Liver (tissue), 9 donors: Measurements from ENCODE around the gene TOM1L2. TPM values are rescaled to one million over a fixed set of nuclear protein-coding genes. Genes with fewer than 3 reads are reported as not detected.
"Not testable (repeated sequence)": the region's sequence is repeated elsewhere in the genome, so short reads cannot be mapped to it uniquely, and the experiment has no call there.

Experiments
- DNase-seq: peaks from one replicate; pipeline ENCODE4 v3.0.0-alpha.2; 2017; ENCODE audit warnings: low spot score
- H3K27ac ChIP-seq, 2 donors: one replicate each; pipeline ENCODE4 v1.7.0; 2013; ENCODE audit warnings: inconsistent platforms in 2 of 2, low read length in 2 of 2, control low read depth in 1 of 2, low read depth in 1 of 2, mild to moderate bottlenecking in 1 of 2
- H3K27me3 ChIP-seq, 4 donors: one replicate each; pipeline versions ENCODE4 v1.6.1 to v1.7.0; 2013; ENCODE audit warnings: low read length in 3 of 4, inconsistent platforms in 1 of 4, mild to moderate bottlenecking in 1 of 4, moderate library complexity in 1 of 4; ENCODE audit not compliant: control insufficient read depth in 4 of 4, insufficient read depth in 4 of 4
- H3K36me3 ChIP-seq, 4 donors: one replicate each; pipeline versions ENCODE4 v1.6.1 to v1.7.0; 2013; ENCODE audit warnings: low read length in 3 of 4, mild to moderate bottlenecking in 3 of 4, low read depth in 1 of 4, moderate library complexity in 1 of 4; ENCODE audit not compliant: control insufficient read depth in 4 of 4, insufficient read depth in 3 of 4
- H3K4me1 ChIP-seq, 4 donors: one replicate each; pipeline versions ENCODE4 v1.6.1 to v1.7.0; 2013; ENCODE audit warnings: low read length in 3 of 4, mild to moderate bottlenecking in 3 of 4, moderate library complexity in 1 of 4; ENCODE audit not compliant: control insufficient read depth in 4 of 4, insufficient read depth in 4 of 4
- H3K4me3 ChIP-seq, 3 donors: one replicate each; pipeline versions ENCODE4 v1.6.1 to v1.7.0; 2013; ENCODE audit warnings: low read length in 3 of 3, control low read depth in 1 of 3, low read depth in 1 of 3, mild to moderate bottlenecking in 1 of 3
- H3K9ac ChIP-seq, 2 donors: one replicate each; pipeline ENCODE4 v1.7.0; 2013; ENCODE audit warnings: low read length in 2 of 2, mild to moderate bottlenecking in 2 of 2, moderate library complexity in 2 of 2, control low read depth in 1 of 2, low read depth in 1 of 2
- H3K9me3 ChIP-seq, 4 donors: one replicate each; pipeline versions ENCODE4 v1.6.1 to v1.7.0; 2013; ENCODE audit warnings: low read length in 3 of 4; ENCODE audit not compliant: control insufficient read depth in 4 of 4
- EGR1 ChIP-seq, 2 donors: IDR thresholded peaks; 2 replicates each; pipeline ENCODE4 v1.6.1; 2016 to 2018; ENCODE audit warnings: antibody characterized with exemption in 2 of 2, low read depth in 2 of 2
- FOXA1 ChIP-seq: IDR thresholded peaks from 2 replicates; pipeline ENCODE4 v1.6.1; 2016; ENCODE audit warnings: antibody characterized with exemption
- FOXA2 ChIP-seq: IDR thresholded peaks from 2 replicates; pipeline ENCODE4 v1.6.1; 2016; ENCODE audit warnings: antibody characterized with exemption
- HNF4A ChIP-seq, 2 donors: conservative IDR thresholded peaks; 2 replicates each; pipeline ENCODE4 v1.6.1; 2016; ENCODE audit warnings: antibody characterized with exemption in 2 of 2, mild to moderate bottlenecking in 2 of 2
- HNF4G ChIP-seq: IDR thresholded peaks from 2 replicates; pipeline ENCODE4 v1.6.1; 2016; ENCODE audit warnings: antibody characterized with exemption
- JUND ChIP-seq, 2 donors: IDR thresholded peaks; 2 replicates each; pipeline ENCODE4 v1.6.1; 2016; ENCODE audit warnings: antibody characterized with exemption in 2 of 2
- NR2F2 ChIP-seq: IDR thresholded peaks from 2 replicates; pipeline ENCODE4 v1.6.1; 2016; ENCODE audit warnings: antibody characterized with exemption
- RAD21 ChIP-seq, 2 donors: IDR thresholded peaks; 2 replicates each; pipeline ENCODE4 v1.6.1; 2016; ENCODE audit warnings: antibody characterized with exemption in 2 of 2, mild to moderate bottlenecking in 2 of 2
- SP1 ChIP-seq: IDR thresholded peaks from 2 replicates; pipeline ENCODE4 v1.6.1; 2018; ENCODE audit warnings: antibody characterized with exemption, mild to moderate bottlenecking
- TAF1 ChIP-seq: conservative IDR thresholded peaks from 2 replicates; pipeline ENCODE4 v1.6.1; 2016; ENCODE audit warnings: antibody characterized with exemption, mild to moderate bottlenecking
- YY1 ChIP-seq: IDR thresholded peaks from 2 replicates; pipeline ENCODE4 v1.6.1; 2016; ENCODE audit warnings: antibody characterized with exemption, mild to moderate bottlenecking
- WGBS: extraction: QIAGEN DNeasy Blood & Tissue Kit; methylation state at CpG from one replicate; pipeline ENCODE4 v1.1.7; 2013; 5-methylcytosine and 5-hydroxymethylcytosine counted together
- polyA plus RNA-seq, 2 donors: library from polyadenylated mRNA; stranded (reverse) in 1 of 2; unstranded in 1 of 2; fragments of 200-250 nt in 1 of 2; fragments of >200 nt in 1 of 2; fragmentation: Nextera tagmentation in 1 of 2; extraction: Ambion mirVana in 1 of 2; gene quantifications; one replicate each; pipeline versions ENCODE4 v1.2.1 to v1.2.3, GENCODE V29; 2013 to 2015
- total RNA-seq, 2 donors: library from RNA; depleted of rRNA; stranded (reverse); fragments of >200 nt; gene quantifications; one replicate each; pipeline ENCODE4 v1.2.3, GENCODE V29; 2014
- TF ChIP-seq, protein P1 (sequence below): IDR thresholded peaks from 2 replicates; pipeline ENCODE4 v1.6.1; 2016; ENCODE audit warnings: antibody characterized with exemption
- TF ChIP-seq, protein P2 (sequence below): IDR thresholded peaks from 2 replicates; pipeline ENCODE4 v1.6.1; 2016; ENCODE audit warnings: antibody characterized with exemption
- TF ChIP-seq, protein P3 (sequence below): IDR thresholded peaks from 2 replicates; pipeline ENCODE4 v1.6.1; 2016; ENCODE audit warnings: antibody characterized with exemption, mild to moderate bottlenecking
- TF ChIP-seq, protein P4 (sequence below): fragments of 150-350 bp; IDR thresholded peaks from 2 replicates; pipeline ENCODE4 v1.5.1; 2017; ENCODE audit warnings: improper control_type of control experiment, low read depth, low read length; ENCODE audit not compliant: missing input control
- donor health status: healthy.
- donor health status: healthy.
- donor health status: healthy.
- donor health status: healthy.
- donor health status: healthy.

TOM1L2 gene
- total and polyA plus RNA-seq, 4 donors = 5.0 to 24.0 (median 9.3) TPM

DNA sequence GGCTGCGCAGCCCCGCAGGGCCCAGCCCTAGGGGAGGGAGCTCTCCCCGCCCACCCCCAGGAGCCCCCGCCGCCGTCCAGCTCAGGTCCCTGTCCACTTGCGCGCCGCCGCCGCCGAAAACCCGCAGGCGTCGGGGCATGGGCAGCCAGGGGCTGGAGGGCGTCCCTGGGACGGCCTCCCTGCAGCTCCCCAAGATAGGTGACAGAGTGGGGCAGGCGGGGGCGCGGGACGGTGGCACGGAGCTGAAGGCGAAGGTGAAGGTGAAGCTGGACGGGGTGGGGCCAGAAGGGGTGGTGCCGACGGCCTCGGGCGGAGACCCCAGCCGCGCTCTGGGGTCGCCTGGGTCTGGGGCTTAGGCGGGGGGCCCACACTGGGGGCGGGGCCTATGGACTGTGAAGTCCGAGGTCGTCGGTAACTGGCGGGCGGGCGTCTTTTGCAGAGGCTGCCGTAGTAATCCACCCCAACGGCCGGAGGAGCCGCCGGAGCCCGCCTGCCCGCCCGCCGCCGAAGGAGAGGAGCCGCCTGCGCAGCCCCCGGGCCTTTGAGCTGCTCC is 162.6 kb downstream of the TOM1L2 start:
- Histone ChIP-seq H3K27me3 (no peaks in the 10 kb centered on the region), H3K9ac (no peak overlapping the region), H3K36me3 (peaks cover 0 to 9% (median 2%) of the 10 kb centered on the region in 4 donors), H3K27ac (peak overlapping the region; percentile 62 to 75), H3K4me3 (no peak overlapping the region), H3K9me3 (no peaks in the 10 kb centered on the region), H3K4me1 (peaks cover 24 to 68% (median 43%) of the 10 kb centered on the region in 4 donors)
- 60% methylated on average over 52 of the region's 52 CpGs for WGBS
- no peak for TF ChIP-seq RAD21 (IDR thresholded peaks at IDR 0.05)
- TF ChIP-seq TAF1 = no peak
- TF ChIP-seq YY1 = no peak
- no peak for TF ChIP-seq JUND (IDR thresholded peaks at IDR 0.05)
- TF ChIP-seq, protein P1, sequence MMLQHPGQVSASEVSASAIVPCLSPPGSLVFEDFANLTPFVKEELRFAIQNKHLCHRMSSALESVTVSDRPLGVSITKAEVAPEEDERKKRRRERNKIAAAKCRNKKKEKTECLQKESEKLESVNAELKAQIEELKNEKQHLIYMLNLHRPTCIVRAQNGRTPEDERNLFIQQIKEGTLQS = no peak
- no peak for TF ChIP-seq FOXA1
- TF ChIP-seq EGR1 (IDR thresholded peaks at IDR 0.05; ENCODE audit: low read depth in 2 of 2) = no peak
- no peak for TF ChIP-seq FOXA2
- TF ChIP-seq NR2F2 = no peak
- TF ChIP-seq, protein P2, sequence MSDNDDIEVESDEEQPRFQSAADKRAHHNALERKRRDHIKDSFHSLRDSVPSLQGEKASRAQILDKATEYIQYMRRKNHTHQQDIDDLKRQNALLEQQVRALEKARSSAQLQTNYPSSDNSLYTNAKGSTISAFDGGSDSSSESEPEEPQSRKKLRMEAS = no peak
- no peak for TF ChIP-seq SP1
- TF ChIP-seq, protein P3, sequence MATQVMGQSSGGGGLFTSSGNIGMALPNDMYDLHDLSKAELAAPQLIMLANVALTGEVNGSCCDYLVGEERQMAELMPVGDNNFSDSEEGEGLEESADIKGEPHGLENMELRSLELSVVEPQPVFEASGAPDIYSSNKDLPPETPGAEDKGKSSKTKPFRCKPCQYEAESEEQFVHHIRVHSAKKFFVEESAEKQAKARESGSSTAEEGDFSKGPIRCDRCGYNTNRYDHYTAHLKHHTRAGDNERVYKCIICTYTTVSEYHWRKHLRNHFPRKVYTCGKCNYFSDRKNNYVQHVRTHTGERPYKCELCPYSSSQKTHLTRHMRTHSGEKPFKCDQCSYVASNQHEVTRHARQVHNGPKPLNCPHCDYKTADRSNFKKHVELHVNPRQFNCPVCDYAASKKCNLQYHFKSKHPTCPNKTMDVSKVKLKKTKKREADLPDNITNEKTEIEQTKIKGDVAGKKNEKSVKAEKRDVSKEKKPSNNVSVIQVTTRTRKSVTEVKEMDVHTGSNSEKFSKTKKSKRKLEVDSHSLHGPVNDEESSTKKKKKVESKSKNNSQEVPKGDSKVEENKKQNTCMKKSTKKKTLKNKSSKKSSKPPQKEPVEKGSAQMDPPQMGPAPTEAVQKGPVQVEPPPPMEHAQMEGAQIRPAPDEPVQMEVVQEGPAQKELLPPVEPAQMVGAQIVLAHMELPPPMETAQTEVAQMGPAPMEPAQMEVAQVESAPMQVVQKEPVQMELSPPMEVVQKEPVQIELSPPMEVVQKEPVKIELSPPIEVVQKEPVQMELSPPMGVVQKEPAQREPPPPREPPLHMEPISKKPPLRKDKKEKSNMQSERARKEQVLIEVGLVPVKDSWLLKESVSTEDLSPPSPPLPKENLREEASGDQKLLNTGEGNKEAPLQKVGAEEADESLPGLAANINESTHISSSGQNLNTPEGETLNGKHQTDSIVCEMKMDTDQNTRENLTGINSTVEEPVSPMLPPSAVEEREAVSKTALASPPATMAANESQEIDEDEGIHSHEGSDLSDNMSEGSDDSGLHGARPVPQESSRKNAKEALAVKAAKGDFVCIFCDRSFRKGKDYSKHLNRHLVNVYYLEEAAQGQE = no peak
- no peak for DNase-seq

DNA sequence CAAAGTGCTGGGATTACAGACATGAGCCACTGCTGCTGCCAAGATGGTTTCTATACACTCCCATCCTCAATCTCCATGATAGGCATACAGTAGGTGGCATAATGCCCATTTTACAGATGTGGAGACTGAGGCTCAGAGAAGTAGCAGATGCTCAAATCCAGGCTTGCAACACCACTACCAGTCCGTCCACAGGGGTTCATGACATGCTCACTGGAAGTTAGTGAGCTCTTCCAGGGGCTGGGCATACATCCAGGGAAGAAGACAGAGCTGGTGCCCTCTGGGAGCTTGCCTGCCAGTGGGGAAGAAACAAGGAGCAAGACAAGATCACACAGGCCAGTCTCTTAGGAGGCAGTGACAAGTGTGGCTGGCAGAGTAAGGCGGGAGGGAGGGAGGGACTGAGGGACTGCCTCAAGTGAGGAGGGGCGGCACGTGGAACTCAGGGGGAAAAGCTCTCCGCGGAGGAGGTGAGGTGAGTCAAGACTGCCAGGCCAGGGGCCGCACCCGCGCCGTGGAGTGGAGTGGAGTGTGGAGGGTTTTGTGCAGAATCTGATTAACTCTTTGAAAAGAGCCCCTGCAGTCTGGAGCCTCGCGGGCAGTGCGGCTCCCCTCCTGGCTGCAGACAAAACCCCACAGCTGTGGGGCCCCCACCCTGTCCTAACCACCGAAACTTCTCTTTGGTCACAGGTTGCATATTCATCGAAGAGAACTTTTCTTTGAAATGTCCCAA is 163.3 kb downstream of the TOM1L2 start:
- peaks cover 24 to 60% (median 41%) of the 10 kb centered on the region in 4 donors for H3K4me1 ChIP-seq
- no peaks in the 10 kb centered on the region for H3K9me3 ChIP-seq
- H3K27me3 ChIP-seq = no peaks in the 10 kb centered on the region
- H3K27ac ChIP-seq = no peak overlapping the region
- H3K36me3 ChIP-seq = peaks cover 0 to 8% (median 4%) of the 10 kb centered on the region in 4 donors
- WGBS = 85% methylated on average over 15 of the region's 15 CpGs
- TF ChIP-seq SP1 = no peak
- TF ChIP-seq JUND (IDR thresholded peaks at IDR 0.05) = no peak
- no peak for TF ChIP-seq FOXA2
- TF ChIP-seq FOXA1 = no peak
- TF ChIP-seq, protein P3 = no peak
- TF ChIP-seq HNF4A (conservative IDR thresholded peaks at IDR 0.05) = no peak
- no peak for TF ChIP-seq YY1
- no peak for TF ChIP-seq HNF4G
- TF ChIP-seq, protein P4, sequence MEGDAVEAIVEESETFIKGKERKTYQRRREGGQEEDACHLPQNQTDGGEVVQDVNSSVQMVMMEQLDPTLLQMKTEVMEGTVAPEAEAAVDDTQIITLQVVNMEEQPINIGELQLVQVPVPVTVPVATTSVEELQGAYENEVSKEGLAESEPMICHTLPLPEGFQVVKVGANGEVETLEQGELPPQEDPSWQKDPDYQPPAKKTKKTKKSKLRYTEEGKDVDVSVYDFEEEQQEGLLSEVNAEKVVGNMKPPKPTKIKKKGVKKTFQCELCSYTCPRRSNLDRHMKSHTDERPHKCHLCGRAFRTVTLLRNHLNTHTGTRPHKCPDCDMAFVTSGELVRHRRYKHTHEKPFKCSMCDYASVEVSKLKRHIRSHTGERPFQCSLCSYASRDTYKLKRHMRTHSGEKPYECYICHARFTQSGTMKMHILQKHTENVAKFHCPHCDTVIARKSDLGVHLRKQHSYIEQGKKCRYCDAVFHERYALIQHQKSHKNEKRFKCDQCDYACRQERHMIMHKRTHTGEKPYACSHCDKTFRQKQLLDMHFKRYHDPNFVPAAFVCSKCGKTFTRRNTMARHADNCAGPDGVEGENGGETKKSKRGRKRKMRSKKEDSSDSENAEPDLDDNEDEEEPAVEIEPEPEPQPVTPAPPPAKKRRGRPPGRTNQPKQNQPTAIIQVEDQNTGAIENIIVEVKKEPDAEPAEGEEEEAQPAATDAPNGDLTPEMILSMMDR = no peak
- no peak for TF ChIP-seq TAF1
- TF ChIP-seq, protein P1 = no peak
- no peak overlapping the region for H3K9ac ChIP-seq
- no peak overlapping the region for H3K4me3 ChIP-seq
- no peak for DNase-seq

DNA sequence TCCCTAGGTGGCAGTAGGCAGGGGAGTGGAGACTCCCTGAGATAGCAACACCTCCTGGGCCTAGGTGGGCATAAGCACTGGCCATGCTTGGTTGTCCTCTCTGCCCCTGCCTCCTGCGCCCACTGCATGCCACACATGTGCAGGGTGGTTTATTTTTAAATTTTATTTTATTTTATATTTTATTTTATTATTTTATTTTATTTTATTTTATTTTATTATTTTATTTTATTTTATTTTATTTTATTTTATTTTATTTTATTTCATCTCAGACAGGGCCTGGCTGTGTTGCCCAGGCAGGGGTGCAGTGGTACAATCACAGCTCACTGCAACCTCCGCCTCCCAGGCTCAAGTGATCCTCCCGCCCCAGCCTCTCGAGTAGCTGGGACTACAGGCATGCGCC is 164.0 kb downstream of the TOM1L2 start:
- peaks cover 0 to 11% (median 2%) of the 10 kb centered on the region in 4 donors for H3K36me3 ChIP-seq
- not testable (repeated sequence) for H3K27me3 ChIP-seq, H3K27ac ChIP-seq, H3K4me3 ChIP-seq, DNase-seq, H3K9ac ChIP-seq, H3K9me3 ChIP-seq
- 95% methylated on average over 5 of the region's 5 CpGs for WGBS
- peaks cover 22 to 54% (median 40%) of the 10 kb centered on the region in 4 donors for H3K4me1 ChIP-seq
